ENCODE results near the gene PNPLA5. TPM values are rescaled to one million over a fixed set of nuclear protein-coding genes. Genes with fewer than 3 reads are reported as not detected.
"Not testable (repeated sequence)": the region's sequence is repeated elsewhere in the genome, so short reads cannot be mapped to it uniquely, and the experiment has no call there.

The PNPLA5 gene
- polyA plus RNA-seq, 1 experiment, result not detected

GRCh38 chr22:43878079-43878795, 13.6 kb downstream of the PNPLA5 start:
- DNase-seq (ENCODE audit: low read depth), result no peak
- Histone ChIP-seq H3K4me3 (ENCODE audit: low read depth, low read length) (no peak overlapping the region), H3K36me3 (ENCODE audit: control insufficient read depth, insufficient read depth, low read length) (no peaks in the 10 kb centered on the region), H3K27me3 (ENCODE audit: control insufficient read depth, insufficient read depth, low read length) (peaks cover 10% of the 10 kb centered on the region)
- ChIA-PET CTCF (no interaction called here), POLR2A (no interaction called here)
- no peak for TF ChIP-seq CTCF (IDR thresholded peaks at IDR 0.05; ENCODE audit: insufficient read depth, low read depth, low read length)

GRCh38 chr22:43876866-43877509, 14.8 kb downstream of the PNPLA5 start:
- ChIA-PET CTCF (interaction anchor here (0.6 to 2.6 kb wide), 4 partner anchors 8 to 754 kb away, joined by 3 to 23 read pairs (median 3); no protein-coding TSS in a partner anchor), POLR2A (no interaction called here)
- peaks cover 10% of the 10 kb centered on the region for H3K27me3 ChIP-seq (ENCODE audit: control insufficient read depth, insufficient read depth, low read length)
- TF ChIP-seq CTCF (IDR thresholded peaks at IDR 0.05; ENCODE audit: insufficient read depth, low read depth, low read length), result no peak
- H3K36me3 ChIP-seq (ENCODE audit: control insufficient read depth, insufficient read depth, low read length), result no peaks in the 10 kb centered on the region
- no peak for DNase-seq (ENCODE audit: low read depth)
- no peak overlapping the region for H3K4me3 ChIP-seq (ENCODE audit: low read depth, low read length)

GRCh38 chr22:43869799-43870198, 22.0 kb downstream of the PNPLA5 start:
- Histone ChIP-seq H3K27me3 (ENCODE audit: control insufficient read depth, insufficient read depth, low read length) (no peaks in the 10 kb centered on the region), H3K36me3 (ENCODE audit: control insufficient read depth, insufficient read depth, low read length) (no peaks in the 10 kb centered on the region), H3K4me3 (ENCODE audit: low read depth, low read length) (no peak overlapping the region)
- ChIA-PET POLR2A (no interaction called here), CTCF (interaction anchor here (2.1 kb wide), 1 partner anchor 14 kb away, joined by 13 read pairs; no protein-coding TSS in a partner anchor)
- no peak for TF ChIP-seq CTCF (IDR thresholded peaks at IDR 0.05; ENCODE audit: insufficient read depth, low read depth, low read length)
- no peak for DNase-seq (ENCODE audit: low read depth)

DNA sequence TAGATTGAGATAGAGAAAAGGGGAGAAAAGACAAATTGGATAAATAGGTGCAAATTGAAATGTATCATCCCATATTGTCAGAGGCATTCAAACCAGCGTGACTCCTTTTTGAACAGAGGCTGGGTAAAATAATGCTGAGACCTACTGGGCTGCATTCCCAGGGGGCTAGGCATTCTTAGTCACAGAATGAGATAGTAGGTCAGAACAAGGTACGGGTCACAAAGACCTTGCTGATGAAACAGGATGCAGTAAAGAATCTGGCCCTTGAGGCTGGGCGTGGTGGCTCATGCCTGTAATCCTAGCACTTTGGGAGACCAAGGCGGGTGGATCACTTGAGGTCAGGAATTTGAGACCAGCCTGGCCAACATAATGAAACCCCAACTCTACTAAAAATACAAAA, 22.8 kb downstream of the PNPLA5 start:
- H3K36me3 ChIP-seq (ENCODE audit: control insufficient read depth, insufficient read depth, low read length); H3K27me3 ChIP-seq (ENCODE audit: control insufficient read depth, insufficient read depth, low read length); POLR2A ChIA-PET; H3K4me3 ChIP-seq (ENCODE audit: low read depth, low read length); DNase-seq (ENCODE audit: low read depth): not testable (repeated sequence)
- CTCF ChIA-PET, result interaction anchor here (2.2 to 2.5 kb wide), 2 partner anchors 14 to 16 kb away, joined by 7 to 11 read pairs; no protein-coding TSS in a partner anchor

- Histone ChIP-seq H3K4me3 (ENCODE audit: low read depth, low read length) (no peak overlapping the region), H3K27me3 (ENCODE audit: control insufficient read depth, insufficient read depth, low read length) (no peaks in the 10 kb centered on the region; the same call in 1 of the 2 replicates), H3K36me3 (ENCODE audit: control insufficient read depth, insufficient read depth, low read length) (no peaks in the 10 kb centered on the region)
- no peak for DNase-seq (ENCODE audit: low read depth)
- TF ChIP-seq CTCF (IDR thresholded peaks at IDR 0.05; ENCODE audit: insufficient read depth, low read depth, low read length), result no peak
- POLR2A ChIA-PET, result no interaction called here
- CTCF ChIA-PET, result interaction anchor here (1.1 to 2.5 kb wide), 4 partner anchors 15 to 22 kb away, joined by 4 to 11 read pairs (median 6); no protein-coding TSS in a partner anchor
Observed at GRCh38 chr22:43867839-43868635, 23.8 kb downstream of the PNPLA5 start.
